IPS-18a (cell line): ENCODE results near the gene CELA2A.

Experiments used
- H3K27ac ChIP-seq: one replicate; pipeline ENCODE4 v1.5.1; 2013; ENCODE audit warnings: low read length
- H3K27me3 ChIP-seq: one replicate; pipeline ENCODE4 v1.6.1; 2013; ENCODE audit warnings: mild to moderate bottlenecking, low read length; ENCODE audit not compliant: control insufficient read depth, insufficient read depth
- H3K36me3 ChIP-seq: one replicate; pipeline ENCODE4 v1.6.1; 2013; ENCODE audit warnings: low read depth, low read length; ENCODE audit not compliant: control insufficient read depth
- H3K4me1 ChIP-seq: one replicate; pipeline ENCODE4 v1.6.1; 2013; ENCODE audit warnings: low read depth, low read length; ENCODE audit not compliant: control insufficient read depth
- H3K4me3 ChIP-seq: one replicate; pipeline ENCODE4 v1.5.1; 2013; ENCODE audit warnings: low read length
- H3K9ac ChIP-seq: one replicate; pipeline ENCODE4 v1.6.1; 2013; ENCODE audit warnings: mild to moderate bottlenecking, low read length, moderate library complexity
- H3K9me3 ChIP-seq: one replicate; pipeline ENCODE4 v1.6.1; 2013; ENCODE audit warnings: low read depth, low read length; ENCODE audit not compliant: control insufficient read depth

CELA2A gene

GRCh38 chr1:15436881-15437442 is 19.6 kb upstream of the CELA2A start:
- no peaks in the 10 kb centered on the region for H3K9me3 ChIP-seq
- no peak overlapping the region for H3K9ac ChIP-seq
- no peaks in the 10 kb centered on the region for H3K36me3 ChIP-seq
- H3K4me1 ChIP-seq: no peaks in the 10 kb centered on the region
- H3K27ac ChIP-seq: no peak overlapping the region
- H3K27me3 ChIP-seq: no peaks in the 10 kb centered on the region
- H3K4me3 ChIP-seq: no peak overlapping the region

- Histone ChIP-seq H3K36me3 (no peaks in the 10 kb centered on the region), H3K27ac (no peak overlapping the region), H3K27me3 (no peaks in the 10 kb centered on the region), H3K4me1 (no peaks in the 10 kb centered on the region), H3K9me3 (no peaks in the 10 kb centered on the region), H3K9ac (no peak overlapping the region), H3K4me3 (no peak overlapping the region)
Observed at GRCh38 chr1:15439325-15439724, 17.2 kb upstream of the CELA2A start.

GRCh38 chr1:15440357-15440756 is 16.2 kb upstream of the CELA2A start:
- no peaks in the 10 kb centered on the region for H3K4me1 ChIP-seq
- no peaks in the 10 kb centered on the region for H3K27me3 ChIP-seq
- no peak overlapping the region for H3K27ac ChIP-seq
- H3K4me3 ChIP-seq: no peak overlapping the region
- H3K36me3 ChIP-seq: no peaks in the 10 kb centered on the region
- no peaks in the 10 kb centered on the region for H3K9me3 ChIP-seq
- no peak overlapping the region for H3K9ac ChIP-seq

- no peaks in the 10 kb centered on the region for H3K27me3 ChIP-seq
- H3K9me3 ChIP-seq: no peaks in the 10 kb centered on the region
- H3K4me3 ChIP-seq: no peak overlapping the region
- H3K4me1 ChIP-seq: no peaks in the 10 kb centered on the region
- no peaks in the 10 kb centered on the region for H3K36me3 ChIP-seq
- no peak overlapping the region for H3K27ac ChIP-seq
- no peak overlapping the region for H3K9ac ChIP-seq
Observed at GRCh38 chr1:15441247-15441646, 15.3 kb upstream of the CELA2A start.

GRCh38 chr1:15442119-15442518 is 14.4 kb upstream of the CELA2A start:
- Histone ChIP-seq H3K27me3 (no peaks in the 10 kb centered on the region), H3K9ac (no peak overlapping the region), H3K4me1 (no peaks in the 10 kb centered on the region), H3K4me3 (no peak overlapping the region), H3K27ac (no peak overlapping the region), H3K9me3 (no peaks in the 10 kb centered on the region), H3K36me3 (no peaks in the 10 kb centered on the region)

- Histone ChIP-seq H3K9ac (no peak overlapping the region), H3K27ac (no peak overlapping the region), H3K27me3 (no peaks in the 10 kb centered on the region), H3K9me3 (no peaks in the 10 kb centered on the region), H3K36me3 (no peaks in the 10 kb centered on the region), H3K4me3 (no peak overlapping the region), H3K4me1 (no peaks in the 10 kb centered on the region)
Observed at GRCh38 chr1:15442759-15443158, 13.8 kb upstream of the CELA2A start.

GRCh38 chr1:15443281-15443680 is 13.3 kb upstream of the CELA2A start:
- Histone ChIP-seq H3K27ac (no peak overlapping the region), H3K27me3 (no peaks in the 10 kb centered on the region), H3K4me3 (no peak overlapping the region), H3K9ac (no peak overlapping the region), H3K4me1 (no peaks in the 10 kb centered on the region), H3K9me3 (no peaks in the 10 kb centered on the region), H3K36me3 (no peaks in the 10 kb centered on the region)

GRCh38 chr1:15444468-15445389 is 11.8 kb upstream of the CELA2A start:
- Histone ChIP-seq H3K4me3 (no peak overlapping the region), H3K36me3 (no peaks in the 10 kb centered on the region), H3K9ac (no peak overlapping the region), H3K4me1 (no peaks in the 10 kb centered on the region), H3K27me3 (no peaks in the 10 kb centered on the region), H3K9me3 (no peaks in the 10 kb centered on the region), H3K27ac (no peak overlapping the region)

GRCh38 chr1:15445390-15446122 is 11.0 kb upstream of the CELA2A start:
- H3K9ac ChIP-seq: no peak overlapping the region
- no peaks in the 10 kb centered on the region for H3K9me3 ChIP-seq
- no peaks in the 10 kb centered on the region for H3K27me3 ChIP-seq
- no peak overlapping the region for H3K27ac ChIP-seq
- no peaks in the 10 kb centered on the region for H3K4me1 ChIP-seq
- H3K36me3 ChIP-seq: no peaks in the 10 kb centered on the region
- no peak overlapping the region for H3K4me3 ChIP-seq

- Histone ChIP-seq H3K9ac (no peak overlapping the region), H3K36me3 (no peaks in the 10 kb centered on the region), H3K9me3 (no peaks in the 10 kb centered on the region), H3K27me3 (no peaks in the 10 kb centered on the region), H3K27ac (no peak overlapping the region), H3K4me3 (no peak overlapping the region), H3K4me1 (no peaks in the 10 kb centered on the region)
Observed at GRCh38 chr1:15446212-15446611, 10.3 kb upstream of the CELA2A start.

GRCh38 chr1:15448877-15449462 is 7.6 kb upstream of the CELA2A start:
- Histone ChIP-seq H3K27ac (no peak overlapping the region), H3K9me3 (no peaks in the 10 kb centered on the region), H3K27me3 (no peaks in the 10 kb centered on the region), H3K36me3 (no peaks in the 10 kb centered on the region), H3K4me3 (no peak overlapping the region), H3K4me1 (no peaks in the 10 kb centered on the region), H3K9ac (no peak overlapping the region)
